ENCODE results near the gene SRPRB.

SRPRB gene

DNA sequence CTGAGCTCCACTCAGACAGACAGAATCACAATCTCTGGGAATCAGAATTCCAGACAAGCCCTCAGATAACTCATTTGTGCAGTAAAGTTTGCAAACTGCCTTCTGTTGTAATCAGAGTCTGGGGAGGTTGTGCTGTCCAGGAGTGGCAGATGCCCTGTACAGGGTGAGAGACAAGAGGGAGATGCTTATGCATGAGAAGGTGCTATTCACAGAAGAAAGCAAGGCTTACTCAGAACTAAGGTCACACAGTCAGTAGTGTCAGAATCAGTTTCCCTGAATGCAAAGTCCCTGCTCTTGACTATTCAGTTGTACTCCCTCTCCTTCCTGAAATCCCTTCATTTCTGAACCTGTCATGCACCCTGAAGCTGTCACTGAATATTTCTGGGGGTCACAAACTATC, 43.7 kb downstream of the SRPRB start:
- no peak for DNase-seq

DNA sequence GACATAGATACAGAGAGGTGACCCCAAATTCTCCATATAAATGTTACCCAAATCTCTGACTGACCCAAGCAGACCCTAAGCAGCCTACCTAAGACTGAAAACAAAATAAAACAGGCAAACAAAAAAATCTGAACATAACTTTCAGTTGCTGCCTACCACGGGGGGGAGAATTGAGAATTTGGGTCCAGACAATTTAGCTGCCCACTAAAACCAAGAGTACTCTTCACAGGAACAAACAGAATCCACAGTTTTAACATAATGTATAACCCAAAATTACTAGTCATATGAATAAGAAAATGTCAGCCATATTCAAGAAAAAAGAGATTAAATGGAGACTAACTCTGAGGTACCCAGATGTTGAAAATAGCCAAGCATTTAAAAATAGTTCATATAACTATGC, 44.4 kb downstream of the SRPRB start:
- DNase-seq = no peak

DNA sequence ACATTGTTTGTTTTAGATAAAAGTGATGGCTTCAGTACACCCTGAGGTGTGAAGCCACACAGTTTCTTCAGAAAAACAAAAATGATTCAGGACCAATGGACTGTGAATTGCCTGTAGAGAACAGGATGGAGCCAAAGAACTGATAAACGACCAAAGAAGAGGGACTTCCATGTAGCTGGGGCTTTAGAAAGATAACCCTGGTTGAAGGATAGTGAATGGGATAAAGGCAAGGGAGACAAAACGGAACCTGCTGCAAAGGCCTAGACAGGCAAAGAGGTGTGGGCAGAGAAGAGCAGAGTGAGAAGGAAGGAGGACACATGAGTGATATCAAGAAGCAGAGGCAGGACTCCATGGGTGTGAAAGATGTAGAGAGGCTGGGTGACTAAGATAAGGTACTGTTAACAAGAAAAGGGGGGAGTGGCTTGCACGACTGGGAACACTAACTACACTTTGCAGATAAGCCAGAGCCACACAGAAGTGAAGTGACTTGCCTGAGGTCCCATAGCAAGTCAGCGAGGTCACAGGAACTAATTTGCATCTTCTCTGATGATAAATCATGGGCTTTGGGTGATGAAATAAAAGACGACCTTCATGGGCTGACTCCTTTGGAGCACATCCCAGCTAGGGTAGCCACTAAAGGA, 45.8 kb downstream of the SRPRB start:
- DNase-seq = no peak

DNA sequence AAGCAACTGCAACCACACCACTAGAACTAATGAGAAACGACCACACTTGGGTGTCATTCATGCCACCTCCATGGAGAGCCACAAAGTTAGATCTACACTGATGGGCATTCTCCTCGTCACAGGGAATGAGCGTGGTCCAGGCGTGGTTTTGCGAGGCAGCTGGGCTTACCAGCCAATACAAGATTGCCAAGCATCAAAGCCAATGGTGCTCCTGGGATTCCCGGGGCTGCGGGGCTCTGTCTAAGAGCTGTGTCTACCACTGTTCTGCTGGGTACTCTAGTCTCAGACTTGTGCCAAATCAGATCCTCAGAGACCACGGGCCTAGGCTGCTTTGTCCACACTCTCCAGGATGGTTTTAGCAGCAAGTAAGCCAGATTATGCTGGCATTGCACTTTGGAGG, 46.3 kb downstream of the SRPRB start:
- no peak for DNase-seq

DNA sequence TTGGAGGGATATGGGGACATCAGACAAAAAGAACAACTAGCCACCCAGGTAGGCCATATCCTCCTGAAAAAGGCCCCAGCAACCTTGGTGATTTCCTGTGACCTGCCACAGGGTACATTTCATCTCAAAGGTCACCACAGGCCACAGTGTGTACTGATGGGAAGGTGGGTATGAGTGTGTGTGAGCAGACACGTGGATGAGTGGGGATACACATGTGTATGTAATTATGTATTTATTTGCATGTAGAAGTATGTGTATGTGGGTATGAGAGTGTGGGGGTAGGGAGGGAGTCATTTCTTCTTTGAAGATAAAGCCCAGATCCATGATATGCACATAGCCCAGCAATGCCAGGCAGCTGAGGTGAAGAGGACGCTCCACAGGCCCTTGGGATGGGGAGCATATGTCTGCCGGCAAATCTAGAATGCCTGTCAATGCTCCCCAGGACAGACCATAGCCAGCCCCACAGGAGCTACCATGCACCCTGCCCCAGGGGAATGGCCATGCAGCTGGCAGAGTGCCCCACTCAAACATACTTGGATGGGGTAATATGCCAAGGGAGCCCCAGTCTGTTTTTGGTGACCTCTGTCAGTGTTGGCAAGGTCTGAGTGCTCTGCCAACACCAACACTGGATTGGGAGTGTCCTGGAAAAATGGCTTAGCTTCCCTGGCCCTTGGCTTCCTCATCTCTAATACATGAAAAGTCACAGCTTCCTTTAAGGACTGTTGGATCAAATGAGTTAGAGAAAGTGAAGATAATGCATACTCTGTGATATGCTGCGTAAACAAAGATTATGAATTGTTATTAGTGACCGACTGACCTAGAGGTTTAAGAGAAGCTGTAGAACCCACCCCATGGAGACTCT, 47.7 kb downstream of the SRPRB start:
- DNase-seq = no peak

DNA sequence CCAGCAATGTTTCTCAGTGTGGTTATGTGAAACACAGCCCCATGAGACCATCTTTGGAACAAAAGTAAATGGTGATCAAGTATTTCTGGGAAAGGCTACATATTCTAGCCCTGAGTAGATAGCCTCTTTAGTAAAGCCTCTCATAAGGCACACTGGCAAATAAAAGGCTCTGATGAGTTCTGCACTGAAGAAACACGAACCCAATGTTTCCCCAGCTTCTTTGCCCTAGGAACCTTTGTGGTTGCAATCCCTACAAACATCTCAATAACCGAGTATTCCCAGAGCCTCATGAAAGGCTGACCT, 48.3 kb downstream of the SRPRB start:
- no peak for DNase-seq

DNA sequence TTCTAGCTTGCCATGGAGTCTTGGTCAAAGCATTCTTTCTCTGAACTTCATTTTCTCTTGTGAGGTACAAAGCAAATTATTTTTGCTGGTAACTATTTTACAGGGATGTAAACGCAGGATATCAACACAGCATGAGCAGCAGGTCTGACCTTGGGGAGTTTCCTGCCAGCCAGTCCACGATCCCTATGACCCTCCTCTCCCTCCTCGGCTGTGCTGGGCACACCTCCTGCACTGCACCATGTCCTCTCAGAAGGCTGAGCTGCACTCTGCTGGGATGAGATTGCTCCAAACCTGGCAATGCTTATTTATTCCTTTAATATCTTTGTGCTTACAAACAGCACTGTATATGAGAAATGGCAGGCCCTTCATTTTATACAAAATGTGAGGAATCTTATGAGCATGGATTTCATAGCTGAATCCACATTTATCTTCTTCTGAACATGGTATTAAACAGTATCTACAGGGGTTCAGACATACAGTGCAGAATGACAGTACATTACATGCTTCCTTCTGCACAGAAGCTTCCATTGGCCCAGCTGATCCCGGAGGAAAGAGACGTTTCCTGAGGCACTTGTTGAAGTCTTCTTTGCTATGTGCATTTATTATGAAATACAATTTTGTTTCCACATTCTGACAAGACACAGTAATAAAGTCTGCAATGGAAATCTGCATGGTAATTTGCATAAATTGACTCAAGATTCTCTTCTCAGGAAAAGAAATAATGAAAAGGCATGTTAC, 48.8 kb downstream of the SRPRB start:
- DNase-seq = no peak

DNA sequence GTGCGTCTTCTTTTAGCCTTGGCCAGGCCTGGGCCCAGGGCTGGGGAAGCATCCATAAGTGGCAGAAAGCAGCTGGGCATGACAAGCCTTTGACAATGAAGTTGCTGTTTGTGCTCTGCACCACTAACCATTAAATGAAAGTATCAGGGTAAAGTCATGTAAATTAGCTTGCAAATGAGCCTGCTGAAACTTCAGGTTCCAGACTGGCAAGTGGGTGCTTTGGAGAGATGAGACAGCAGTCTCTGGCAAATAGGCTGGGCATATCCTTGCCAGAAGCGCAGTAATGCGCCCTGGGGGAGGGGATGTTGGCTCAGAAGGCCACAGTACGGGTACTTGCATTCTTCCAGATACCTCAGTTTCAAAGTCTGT, 49.4 kb downstream of the SRPRB start:
- no peak for DNase-seq

DNA sequence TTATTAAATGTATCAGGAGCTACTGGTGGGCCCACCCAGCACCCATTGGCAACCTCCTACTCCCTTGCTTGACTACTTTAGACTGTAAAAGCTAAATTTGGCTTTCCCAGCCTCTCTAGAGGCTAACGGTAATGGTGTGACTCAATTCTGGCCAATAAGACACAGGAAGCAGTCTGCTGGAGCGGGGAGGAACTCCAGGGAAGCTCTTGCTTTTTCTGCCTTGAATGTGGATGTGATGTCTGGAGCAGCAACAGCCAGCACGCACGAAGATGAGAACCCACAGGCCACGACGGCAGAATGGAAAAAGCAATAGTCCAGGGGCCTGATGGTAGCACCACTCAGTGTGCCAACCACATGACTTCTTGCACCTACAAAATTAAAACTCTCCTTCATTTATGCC, 50.2 kb downstream of the SRPRB start:
- DNase-seq = no peak

DNA sequence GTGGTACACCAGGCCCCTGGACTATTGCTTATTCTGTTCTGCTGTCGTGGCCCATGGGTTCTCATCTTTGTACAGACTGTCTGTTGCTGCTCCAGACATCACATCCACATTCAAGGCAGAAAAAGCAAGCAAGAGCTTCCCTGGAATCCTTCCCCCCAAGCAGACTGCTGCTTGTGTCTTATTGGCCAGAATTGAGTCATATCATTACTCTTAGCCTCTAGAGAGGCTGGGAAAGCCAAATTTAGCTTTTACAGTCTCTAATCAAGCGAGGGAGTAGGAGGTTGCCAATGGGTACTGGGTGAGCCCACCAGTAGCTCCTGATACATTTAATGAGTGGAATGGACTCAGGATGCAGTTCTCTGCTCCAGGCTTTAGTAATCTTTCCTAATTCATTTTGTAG, 50.7 kb downstream of the SRPRB start:
- DNase-seq = no peak

DNA sequence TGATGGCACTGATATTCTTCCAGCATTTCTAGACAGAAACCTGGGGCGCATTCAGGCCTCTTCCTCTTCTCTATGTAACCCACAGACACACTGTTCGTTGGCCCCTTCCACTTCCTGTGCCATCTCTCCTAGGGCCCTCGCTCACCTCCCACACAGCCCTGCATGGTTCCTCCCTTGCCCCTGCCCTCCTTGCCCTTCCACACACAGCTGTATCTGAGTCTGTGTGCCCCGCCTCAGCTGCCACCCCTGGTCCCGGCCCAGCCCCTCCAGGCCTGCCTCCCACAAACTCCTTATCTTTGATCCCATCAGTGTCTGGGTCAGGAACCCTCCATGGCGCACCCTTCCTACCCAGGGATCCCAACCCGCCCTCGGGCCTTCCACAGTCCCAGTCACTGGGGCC, 52.2 kb downstream of the SRPRB start:
- no peak for DNase-seq

DNA sequence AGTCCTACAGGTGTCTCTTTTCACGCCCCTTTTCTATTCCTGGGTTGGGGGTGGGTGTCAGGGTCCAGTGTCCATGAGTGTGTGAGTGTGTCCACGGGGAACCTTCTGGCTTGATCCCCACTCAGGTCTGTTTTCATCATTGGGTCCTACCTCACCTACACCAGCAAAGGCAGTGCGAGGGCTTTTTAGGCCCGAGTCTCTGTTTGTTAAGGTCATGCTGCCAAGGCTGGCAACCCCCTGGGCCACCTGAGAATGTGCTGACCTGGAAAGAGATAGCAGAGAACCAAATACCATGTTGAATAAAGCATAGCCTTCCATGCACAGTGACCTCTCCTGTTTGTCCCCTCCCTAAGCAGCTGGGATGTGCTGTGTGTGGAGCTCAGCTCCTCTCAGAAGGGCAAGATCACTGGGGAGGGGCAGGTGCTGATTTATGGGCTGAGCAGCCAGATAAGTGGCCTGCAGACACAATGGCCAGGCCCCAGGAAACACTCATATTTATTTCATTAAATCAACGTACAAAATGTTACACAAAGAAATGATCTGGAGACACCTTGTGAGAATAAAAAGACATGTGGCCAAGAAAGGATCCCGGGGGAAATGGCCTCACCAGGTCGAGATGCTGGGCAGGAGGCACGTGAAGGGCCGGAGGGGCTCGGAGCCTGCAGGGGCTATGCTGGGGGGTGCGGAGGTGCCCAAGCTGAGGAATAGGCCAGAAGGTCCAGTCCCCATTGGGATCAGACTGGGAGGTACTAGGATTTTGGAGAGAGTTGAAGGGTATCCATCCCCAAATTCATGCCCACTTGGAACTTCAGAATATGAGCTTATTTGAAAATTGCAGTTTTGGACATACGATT, 54.0 kb downstream of the SRPRB start:
- no peak for DNase-seq

DNA sequence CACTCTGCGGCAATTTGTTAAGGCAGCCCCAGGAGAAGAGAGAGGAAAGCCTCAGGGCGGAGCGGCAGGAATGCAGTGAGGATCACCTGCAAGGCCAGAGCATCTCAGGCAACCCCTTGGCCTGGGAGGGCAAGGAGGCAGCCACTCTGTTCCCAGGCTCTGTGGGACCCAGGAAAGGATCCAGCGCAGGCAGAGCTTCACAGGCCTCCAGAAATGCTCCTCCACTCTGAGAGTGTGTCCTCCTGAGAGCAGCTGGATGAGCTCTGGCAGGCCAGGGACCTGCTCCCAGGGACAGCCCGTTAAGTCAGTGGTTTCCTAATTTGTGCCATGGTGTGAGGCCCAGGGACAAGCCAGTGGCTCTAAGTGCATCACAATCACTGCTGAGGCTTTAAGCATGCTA, 54.9 kb downstream of the SRPRB start:
- no peak for DNase-seq

DNA sequence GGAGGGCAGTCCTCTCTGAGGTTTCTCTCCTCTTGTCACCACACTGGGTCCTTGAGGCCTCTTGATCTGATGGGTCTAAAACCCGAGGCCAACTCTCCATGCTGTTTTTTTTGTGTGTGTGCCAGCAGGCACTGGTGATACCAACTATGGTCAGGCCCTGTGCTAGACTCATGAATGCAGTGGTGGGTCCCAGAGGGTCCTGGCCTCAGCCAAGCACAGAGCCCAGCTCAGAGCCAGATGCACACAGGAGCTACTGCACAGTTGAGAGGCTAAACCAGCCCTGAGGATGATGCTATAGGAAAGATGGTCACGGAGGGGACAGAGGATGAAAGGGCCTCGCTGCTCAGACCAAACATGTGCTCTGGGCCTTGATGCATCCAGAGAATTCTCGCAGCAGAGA, 56.5 kb downstream of the SRPRB start:
- DNase-seq = no peak

DNA sequence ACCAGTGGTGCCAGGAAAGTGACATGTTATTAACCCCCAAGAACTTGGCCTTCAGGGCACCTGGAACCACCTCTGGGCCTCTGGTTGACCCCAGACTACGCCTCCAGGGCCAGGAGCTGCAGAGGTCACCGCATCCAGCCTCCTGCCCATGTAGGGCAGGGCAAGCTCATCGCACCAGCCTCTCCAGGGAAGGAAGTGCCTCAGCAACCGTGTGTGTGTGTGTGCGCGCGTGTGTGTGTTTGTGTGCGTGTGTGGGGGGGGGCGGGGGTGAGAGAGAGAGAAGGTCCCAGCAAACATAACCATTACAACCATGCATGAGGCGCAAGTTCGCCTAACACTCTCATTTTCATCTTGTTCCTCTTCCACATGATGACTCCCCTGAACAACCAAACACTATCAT, 58.3 kb downstream of the SRPRB start:
- DNase-seq = no peak

DNA sequence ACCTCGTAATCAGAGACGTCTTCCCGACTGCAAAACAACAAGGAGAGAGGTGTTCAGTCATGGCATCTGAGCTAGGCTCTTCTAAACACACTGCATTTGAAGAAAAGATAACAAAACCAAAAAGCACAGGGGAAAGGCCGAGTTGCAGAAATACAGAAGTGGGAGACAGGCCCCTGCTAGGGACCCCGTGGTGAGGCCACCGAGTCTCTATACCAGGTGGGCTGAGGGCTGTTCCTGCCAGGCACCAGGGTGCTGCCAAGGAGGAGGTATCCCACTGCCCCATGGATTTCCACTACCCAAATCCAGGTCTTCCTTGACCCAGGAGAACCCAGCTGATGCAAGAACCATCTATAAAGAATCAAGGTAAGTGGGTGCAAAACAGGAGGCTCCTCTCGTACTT, 59.0 kb downstream of the SRPRB start:
- DNase-seq = no peak

DNA sequence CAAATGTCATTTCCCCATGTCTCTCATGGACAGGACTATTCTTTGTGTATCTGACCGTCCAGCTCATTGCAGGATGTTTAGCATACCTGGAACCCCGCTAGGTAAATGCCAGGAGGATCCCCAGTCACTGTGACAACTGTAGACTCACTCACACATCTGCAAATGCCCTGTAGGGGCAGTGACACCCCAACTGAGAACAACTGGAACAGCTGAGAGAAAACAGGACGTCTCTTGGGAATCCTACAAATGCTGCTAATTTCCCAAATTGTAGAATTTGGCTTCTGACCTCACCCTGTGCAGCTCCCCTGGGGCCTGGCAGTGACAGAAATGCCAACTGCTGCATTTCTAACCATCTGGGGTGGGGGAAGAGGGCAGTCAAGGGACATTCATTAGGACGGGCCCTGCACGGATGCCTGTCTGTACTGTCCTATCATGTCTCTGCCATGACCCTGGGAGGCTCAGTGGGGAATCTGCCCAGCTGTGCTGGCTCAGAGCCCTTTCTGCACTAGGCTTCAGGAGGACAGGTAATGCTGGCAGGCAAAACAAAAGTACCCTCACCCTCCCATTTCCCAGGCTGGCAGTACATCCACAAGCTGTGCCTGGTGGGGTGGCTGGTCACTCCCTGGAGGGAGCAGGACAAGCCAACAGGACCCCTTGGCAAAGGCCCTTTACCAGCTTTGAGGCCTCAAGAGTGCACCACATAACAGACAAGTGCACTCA, 59.7 kb downstream of the SRPRB start:
- DNase-seq = no peak

DNA sequence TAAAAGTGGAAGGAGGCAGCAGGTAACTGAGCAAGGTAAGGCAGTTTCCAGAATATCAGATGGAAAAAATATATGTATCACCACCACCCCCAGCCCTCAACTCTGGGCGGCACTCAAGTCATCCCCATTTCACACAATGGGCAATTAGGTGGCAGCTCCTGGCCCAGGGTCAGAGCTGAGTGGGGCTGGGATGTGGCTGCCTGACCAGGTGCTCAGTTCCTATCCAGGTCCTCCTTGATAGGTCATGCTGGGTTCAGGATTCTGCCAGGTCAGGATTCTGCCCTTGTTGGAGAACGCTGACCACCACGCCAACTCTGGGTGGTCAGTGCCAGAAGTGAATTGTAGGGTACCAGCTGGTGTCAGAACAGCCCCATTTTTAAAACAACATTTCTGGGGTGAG, 60.5 kb downstream of the SRPRB start:
- DNase-seq = no peak

DNA sequence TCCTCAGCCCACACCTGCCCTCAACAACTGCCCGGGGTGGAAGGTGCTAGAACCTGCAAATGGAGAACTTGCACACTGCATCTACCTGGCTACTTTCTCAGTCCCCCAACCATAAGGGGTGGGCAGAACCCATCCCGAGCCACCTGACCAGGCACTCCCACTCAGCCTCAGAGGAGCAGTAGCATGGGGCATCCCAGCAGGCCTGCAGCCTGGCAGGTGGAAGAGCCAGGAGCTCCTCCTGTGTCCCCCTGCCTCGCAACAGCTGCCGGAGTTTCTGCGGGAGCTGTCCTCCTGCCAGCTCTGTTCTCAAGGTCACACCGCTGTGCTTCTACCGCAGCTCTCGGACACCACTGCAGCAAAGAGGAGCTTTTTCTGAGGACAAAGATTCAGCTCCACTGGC, 62.6 kb downstream of the SRPRB start:
- DNase-seq = no peak

DNA sequence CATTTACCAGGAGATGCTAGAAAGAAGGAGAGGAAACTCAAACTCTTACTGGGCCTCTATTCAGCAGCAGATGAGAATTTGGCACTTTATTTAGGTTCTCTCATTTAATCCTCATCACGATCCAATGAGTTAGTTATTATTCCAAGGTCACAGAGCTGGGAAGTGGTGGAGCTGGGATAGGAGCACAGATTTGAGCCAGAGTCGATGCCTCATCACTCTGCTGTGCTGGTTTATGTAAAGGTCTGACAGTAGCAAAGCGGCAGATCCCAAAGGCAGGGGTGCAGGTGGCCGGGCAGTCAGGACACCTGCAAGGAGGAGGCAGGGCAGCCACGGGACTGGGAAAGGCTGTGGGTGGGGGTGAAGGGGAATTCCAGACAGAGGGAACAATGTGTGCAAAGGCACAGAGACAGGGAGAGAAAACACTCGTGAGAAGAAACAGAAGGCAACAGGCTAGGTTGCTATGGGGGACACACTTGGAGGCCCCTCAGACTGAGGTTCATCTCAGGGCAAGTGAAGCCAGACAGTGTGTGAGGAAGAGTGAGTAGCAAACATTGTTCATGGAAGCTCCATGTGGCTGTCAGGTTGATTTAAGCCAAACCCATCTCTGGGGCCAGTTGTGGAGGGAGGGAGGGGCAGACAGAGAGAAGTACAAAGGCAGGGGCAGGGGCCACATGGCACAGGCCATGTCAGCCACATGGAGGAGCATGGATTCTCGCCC, 63.3 kb downstream of the SRPRB start:
- no peak for DNase-seq

DNA sequence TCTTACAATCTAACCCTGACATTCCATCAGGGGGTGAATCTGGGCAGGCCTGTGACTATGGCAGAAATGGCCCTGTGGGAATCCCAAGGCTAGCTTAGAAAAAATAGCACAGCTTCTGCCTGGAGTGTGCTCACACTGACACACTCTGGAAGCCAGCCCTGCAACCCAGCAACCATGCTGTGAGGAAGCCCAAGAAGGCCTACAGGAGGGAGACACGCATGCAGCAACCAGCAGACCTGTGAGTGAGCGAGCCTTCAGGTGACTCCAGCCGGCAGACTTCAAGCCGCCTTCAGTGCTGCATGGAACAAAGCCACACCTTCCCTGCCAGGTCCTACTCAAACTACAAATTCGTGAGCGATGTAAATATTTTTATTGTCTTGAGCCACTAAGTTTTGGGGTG, 64.0 kb downstream of the SRPRB start:
- no peak for DNase-seq

DNA sequence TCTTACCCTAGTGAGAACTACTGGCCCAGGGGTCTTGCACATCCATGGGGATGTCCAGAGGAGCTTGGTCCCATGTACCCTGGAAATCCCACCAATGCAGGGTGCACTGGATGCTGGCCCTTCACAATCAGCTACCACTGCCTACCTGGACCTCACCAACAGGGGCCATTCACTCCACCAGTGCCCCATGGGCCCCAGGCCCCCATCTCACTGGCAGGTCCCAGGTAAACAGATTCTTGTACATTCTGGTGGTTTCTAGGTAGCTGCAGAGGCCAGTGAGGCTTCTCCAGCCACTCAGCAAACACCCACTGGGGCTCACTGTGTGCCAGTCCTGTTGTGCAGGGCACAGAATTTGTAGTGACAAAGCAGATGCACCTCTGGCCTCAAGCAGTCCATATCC, 65.2 kb downstream of the SRPRB start:
- no peak for DNase-seq

Measured in DMS79 (cell line).